Activated naive CD8-positive, alpha-beta T cell (primary cell): ENCODE measurements around the gene WEE2.
"Not testable (repeated sequence)": the region's sequence is repeated elsewhere in the genome, so short reads cannot be mapped to it uniquely, and the experiment has no call there.

ENCODE experiments used
- H3K27ac Mint-ChIP-seq: one replicate; pipeline ENCODE4 v1.8.0; 2021; ENCODE audit warnings: mixed read lengths
- H3K27me3 Mint-ChIP-seq: one replicate; pipeline ENCODE4 v1.8.0; 2021; ENCODE audit warnings: mixed read lengths
- H3K36me3 Mint-ChIP-seq: one replicate; pipeline ENCODE4 v1.8.0; 2021; ENCODE audit warnings: mixed read lengths
- H3K4me1 Mint-ChIP-seq: one replicate; pipeline ENCODE4 v1.8.0; 2021; ENCODE audit warnings: low read depth, mixed read lengths
- H3K4me3 Mint-ChIP-seq: one replicate; pipeline ENCODE4 v1.8.0; 2021; ENCODE audit warnings: mild to moderate bottlenecking, mixed read lengths
- H3K9me3 Mint-ChIP-seq: one replicate; pipeline ENCODE4 v1.8.0; 2021; ENCODE audit warnings: low read depth, mixed read lengths

The WEE2 gene

DNA sequence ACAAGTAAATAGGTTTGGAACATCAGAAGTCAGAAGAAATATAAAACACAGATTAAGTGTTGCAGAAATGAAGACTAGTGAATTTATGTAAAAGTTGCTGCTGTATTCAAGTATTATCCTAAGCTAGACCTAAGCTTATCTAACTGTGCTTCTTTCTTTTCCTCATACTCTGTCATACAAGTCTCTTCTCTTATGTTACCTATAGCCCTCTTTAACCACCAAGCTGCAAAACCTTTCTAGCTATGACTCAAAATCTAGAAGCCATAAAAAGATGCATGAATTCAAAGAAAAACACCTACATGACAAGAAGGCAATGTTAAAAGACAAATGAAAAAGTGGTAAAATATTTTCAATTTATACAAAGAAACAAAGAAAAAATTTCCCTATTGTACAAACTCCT is 29.1 kb upstream of the WEE2 start:
- Mint-ChIP-seq H3K36me3 (peaks cover 9% of the 10 kb centered on the region), H3K4me3 (no peak overlapping the region), H3K9me3 (no peaks in the 10 kb centered on the region), H3K4me1 (peaks cover 1% of the 10 kb centered on the region), H3K27me3 (no peaks in the 10 kb centered on the region), H3K27ac (no peak overlapping the region)

DNA sequence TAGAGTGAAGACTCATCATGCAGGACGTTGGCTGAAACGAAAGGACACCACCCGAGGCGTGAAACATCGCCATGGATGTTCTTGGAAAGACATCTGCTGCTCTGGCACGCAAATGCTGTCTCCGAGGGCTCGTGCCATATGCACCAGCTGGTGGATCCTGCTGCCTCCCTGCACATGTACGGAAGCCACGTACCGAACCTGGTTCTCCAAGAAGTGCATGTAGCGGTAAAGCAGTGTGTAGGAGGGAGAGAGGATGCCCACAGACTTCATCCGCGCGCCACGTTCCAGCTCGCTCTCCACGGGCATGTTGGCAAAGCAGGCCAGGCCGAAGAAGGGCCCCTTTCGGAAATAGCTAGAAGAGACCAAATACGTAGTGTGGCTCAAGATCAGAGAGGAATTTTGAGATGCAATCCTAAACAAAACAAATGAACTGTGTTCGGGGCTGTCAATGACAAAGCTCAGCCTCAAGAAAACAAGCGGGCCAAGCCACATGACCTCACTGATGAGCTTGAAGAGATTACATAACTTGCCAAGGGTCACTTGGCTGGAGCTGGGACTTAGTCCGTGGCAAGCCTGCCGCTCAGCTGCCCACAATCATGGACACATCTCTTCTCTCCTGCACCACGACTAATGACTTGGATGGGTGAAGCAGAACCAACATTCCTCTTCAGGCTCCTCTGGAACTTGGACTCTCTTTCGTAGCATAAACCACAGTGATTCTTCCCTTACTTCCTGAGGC is 22.7 kb upstream of the WEE2 start:
- Mint-ChIP-seq H3K27ac (no peak overlapping the region), H3K27me3 (no peaks in the 10 kb centered on the region), H3K9me3 (no peaks in the 10 kb centered on the region), H3K4me1 (peaks cover 2% of the 10 kb centered on the region), H3K4me3 (no peak overlapping the region), H3K36me3 (peaks cover 16% of the 10 kb centered on the region)

DNA sequence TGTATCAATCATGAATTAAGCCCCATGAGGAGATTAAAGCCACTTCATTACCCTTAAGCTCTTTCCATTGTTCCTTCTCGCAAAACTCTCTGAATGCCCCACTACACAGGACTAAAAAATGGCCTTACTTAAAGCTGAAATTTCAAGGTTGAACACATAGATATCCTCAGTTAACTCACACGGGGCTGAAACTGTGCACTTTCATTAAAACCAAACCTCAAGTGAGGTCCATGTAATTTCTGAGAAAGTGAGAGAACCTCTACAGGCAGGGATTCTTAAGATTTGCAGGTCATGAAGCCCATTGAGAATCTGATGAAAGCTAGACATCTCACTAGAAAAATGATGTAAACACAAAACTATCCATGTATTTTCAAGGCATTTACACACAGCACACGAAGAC is 22.1 kb upstream of the WEE2 start:
- Mint-ChIP-seq H3K27me3 (no peaks in the 10 kb centered on the region), H3K9me3 (no peaks in the 10 kb centered on the region), H3K36me3 (peaks cover 15% of the 10 kb centered on the region), H3K4me1 (peaks cover 2% of the 10 kb centered on the region), H3K4me3 (no peak overlapping the region), H3K27ac (no peak overlapping the region)

DNA sequence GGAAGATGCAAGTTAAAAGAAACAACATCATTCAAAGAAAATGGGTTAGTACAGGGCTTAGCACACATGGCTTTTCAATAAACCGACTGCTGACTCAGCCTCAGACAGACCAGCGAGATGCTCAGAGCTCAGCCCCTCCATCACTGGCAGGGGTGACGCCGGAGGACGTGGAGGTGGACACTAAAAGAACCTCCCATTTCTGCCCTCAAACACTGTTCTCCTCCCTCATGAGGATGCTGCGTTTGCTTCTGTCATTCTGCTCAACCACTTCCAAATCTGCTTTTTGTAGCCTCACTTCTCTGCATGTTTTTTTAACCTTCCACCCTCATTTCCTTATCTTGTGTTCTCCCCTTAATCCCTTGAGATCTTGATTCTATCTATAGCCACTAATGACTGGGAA is 21.5 kb upstream of the WEE2 start:
- H3K36me3 Mint-ChIP-seq = peaks cover 15% of the 10 kb centered on the region
- H3K4me3 Mint-ChIP-seq = no peak overlapping the region
- H3K27me3 Mint-ChIP-seq = no peaks in the 10 kb centered on the region
- H3K9me3 Mint-ChIP-seq = no peaks in the 10 kb centered on the region
- H3K4me1 Mint-ChIP-seq = peaks cover 2% of the 10 kb centered on the region
- no peak overlapping the region for H3K27ac Mint-ChIP-seq

DNA sequence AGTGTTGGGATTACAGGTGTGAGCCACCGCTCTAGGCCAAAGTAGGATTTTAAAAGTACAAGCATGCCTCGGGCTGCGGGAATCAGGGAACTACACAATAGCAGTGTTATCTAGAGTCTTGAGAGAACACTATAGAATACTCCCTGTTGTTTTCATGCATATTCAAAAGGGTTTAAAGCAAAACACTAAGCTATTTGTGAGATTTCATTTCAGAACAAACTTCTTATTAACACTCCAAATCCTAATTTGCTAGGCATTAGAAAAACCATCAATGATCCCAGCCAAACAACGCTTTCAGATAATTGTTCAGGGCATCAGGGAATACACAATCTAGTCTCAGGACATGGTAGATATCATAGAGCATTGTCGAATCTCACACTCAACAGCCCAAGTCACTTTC is 20.1 kb upstream of the WEE2 start:
- Mint-ChIP-seq H3K9me3 (no peaks in the 10 kb centered on the region), H3K36me3 (peaks cover 10% of the 10 kb centered on the region), H3K27ac (no peak overlapping the region), H3K27me3 (no peaks in the 10 kb centered on the region), H3K4me3 (no peak overlapping the region), H3K4me1 (peaks cover 11% of the 10 kb centered on the region)

DNA sequence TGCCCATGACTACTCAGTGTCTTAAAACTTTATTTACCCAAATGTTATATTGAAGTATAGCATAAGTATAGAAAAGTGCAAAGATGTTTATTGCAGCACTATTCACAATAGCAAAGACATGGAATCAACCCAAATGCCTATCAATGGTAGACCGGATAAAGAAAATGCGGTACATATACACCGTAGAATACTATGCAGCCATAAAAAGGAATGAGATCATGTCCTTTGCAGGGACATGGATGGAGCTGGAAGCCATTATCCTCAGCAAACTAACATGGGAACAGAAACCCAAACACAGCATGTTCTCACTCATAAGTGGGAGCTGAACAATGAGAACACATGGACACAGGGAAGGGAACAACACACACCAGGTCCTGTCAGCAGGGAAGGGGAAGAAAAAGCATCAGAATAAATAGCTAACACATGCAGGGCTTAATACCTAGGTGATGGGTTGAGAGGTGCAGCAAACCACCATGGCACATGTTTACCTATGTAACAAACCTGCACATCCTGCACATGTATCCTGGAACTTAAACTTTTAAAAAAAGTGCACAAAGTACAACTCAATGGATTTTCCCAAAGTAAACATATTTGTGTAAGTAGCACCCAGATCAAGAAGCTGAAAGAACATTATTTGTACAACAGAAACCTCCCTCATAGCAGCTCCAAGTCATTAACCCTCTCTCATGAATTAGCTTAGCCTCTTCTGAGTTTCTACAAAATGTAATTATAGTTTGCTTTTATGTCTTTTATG is 18.9 kb upstream of the WEE2 start:
- H3K9me3 Mint-ChIP-seq, H3K27me3 Mint-ChIP-seq, H3K36me3 Mint-ChIP-seq, H3K27ac Mint-ChIP-seq, H3K4me3 Mint-ChIP-seq: not testable (repeated sequence)
- H3K4me1 Mint-ChIP-seq = peaks cover 17% of the 10 kb centered on the region

DNA sequence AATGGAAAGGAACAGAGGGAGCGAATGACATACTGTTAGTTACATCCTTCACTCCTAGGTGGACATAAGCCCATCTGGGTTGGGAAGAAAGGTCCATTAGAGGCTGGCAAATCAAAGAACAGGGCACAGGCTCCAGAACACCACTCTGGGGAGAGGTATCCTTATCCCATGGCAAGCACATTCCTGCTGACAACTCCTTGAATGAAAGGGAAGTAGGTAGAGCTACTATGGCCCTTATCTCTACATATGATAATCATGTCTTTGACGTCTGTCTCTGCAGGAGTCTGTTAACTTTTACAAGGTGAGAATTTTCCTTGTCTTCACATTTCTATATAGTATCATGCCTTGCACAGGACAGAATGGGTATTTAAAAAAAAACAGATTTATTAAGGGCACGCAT is 16.6 kb upstream of the WEE2 start:
- Mint-ChIP-seq H3K27me3 (no peaks in the 10 kb centered on the region), H3K4me1 (peaks cover 40% of the 10 kb centered on the region), H3K27ac (no peak overlapping the region), H3K36me3 (peaks cover 7% of the 10 kb centered on the region), H3K4me3 (no peak overlapping the region), H3K9me3 (no peaks in the 10 kb centered on the region)

DNA sequence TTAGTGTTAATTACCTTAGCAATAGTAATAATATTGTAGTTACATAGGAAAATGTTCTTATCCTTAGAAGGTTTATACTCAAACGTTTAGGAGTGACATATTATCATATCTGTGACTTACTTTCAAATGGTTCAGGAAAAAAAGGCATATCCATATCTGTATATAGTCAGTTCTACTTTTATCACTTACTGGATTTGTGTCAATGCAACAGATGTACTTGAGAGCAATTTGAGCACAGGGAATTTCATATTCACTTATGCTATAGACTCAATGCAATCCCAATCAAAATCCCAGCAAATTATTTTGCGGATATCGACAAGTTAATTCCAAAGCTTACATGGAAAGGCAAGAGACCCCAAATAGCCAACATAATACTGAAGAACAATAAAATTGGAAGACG is 16.2 kb upstream of the WEE2 start:
- Mint-ChIP-seq H3K4me1 (peaks cover 44% of the 10 kb centered on the region), H3K27ac (no peak overlapping the region), H3K36me3 (peaks cover 7% of the 10 kb centered on the region), H3K9me3 (no peaks in the 10 kb centered on the region), H3K4me3 (no peak overlapping the region), H3K27me3 (no peaks in the 10 kb centered on the region)

DNA sequence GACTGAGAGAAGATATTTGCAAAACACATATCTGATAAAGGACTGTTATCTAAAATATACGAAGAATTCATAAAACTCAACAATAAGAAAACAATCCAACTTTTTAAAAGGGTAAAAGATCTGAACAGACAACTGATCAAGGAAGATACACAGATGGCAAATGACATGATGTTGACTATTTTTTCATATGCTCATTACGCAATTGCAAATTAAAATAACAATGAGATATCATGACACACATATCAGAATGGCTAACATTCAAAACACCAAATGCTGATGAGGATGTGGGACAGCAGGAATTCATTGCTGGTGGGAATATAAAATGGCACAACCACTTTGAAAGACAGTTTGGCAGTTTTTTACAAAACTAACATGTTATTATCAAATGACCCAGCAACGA is 15.1 kb upstream of the WEE2 start:
- Mint-ChIP-seq H3K27me3 (no peaks in the 10 kb centered on the region), H3K4me3 (no peak overlapping the region), H3K27ac (no peak overlapping the region), H3K9me3 (no peaks in the 10 kb centered on the region), H3K36me3 (peaks cover 10% of the 10 kb centered on the region), H3K4me1 (peaks cover 55% of the 10 kb centered on the region)

DNA sequence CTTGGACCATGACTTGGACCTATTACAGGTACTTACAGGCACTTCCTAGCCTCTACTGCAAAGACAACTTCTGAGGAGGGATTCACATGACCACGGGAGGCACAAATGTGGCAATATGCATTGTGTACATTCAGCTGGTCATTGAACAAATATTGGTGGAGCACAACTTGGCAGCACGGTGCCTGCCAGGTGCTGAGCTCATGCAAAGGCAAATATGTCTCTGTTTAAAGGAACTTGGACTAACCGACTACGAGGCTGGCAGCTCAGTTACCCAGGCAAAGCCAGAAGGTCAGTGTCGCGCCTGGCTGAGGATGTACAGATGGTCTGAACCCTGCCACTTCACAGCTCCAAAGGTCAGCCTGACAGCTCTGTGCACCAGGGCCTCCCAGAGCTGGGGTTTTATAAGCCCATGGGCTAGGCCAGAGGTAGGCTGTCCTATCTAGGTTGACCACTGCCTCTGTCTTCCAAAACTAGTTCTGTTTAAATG is 12.3 kb upstream of the WEE2 start:
- no peaks in the 10 kb centered on the region for H3K9me3 Mint-ChIP-seq
- H3K4me1 Mint-ChIP-seq = peaks cover 79% of the 10 kb centered on the region
- H3K27me3 Mint-ChIP-seq = no peaks in the 10 kb centered on the region
- no peak overlapping the region for H3K27ac Mint-ChIP-seq
- no peak overlapping the region for H3K4me3 Mint-ChIP-seq
- H3K36me3 Mint-ChIP-seq = peaks cover 6% of the 10 kb centered on the region

DNA sequence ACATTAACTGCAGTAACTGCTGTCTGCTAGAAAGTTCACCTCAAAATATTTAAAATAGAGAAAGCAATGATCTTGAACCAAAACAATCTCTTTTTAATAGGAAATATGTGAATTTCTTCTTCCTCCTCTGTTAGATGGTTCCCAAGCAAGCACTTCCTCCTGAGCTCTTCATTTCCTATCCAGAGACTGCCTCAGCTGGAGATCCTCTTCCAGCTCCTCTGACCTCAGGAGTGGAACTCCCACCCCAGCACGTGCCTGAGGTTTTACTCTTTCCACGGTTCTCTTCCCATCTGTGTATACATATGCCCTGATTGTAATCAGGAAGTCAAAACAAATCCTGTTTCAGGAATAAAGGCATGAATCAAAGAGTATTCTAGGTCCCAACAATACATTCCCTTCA is 11.8 kb upstream of the WEE2 start:
- H3K36me3 Mint-ChIP-seq = peaks cover 6% of the 10 kb centered on the region
- no peak overlapping the region for H3K4me3 Mint-ChIP-seq
- peaks cover 81% of the 10 kb centered on the region for H3K4me1 Mint-ChIP-seq
- peak overlapping the region; percentile 47 for H3K27ac Mint-ChIP-seq
- no peaks in the 10 kb centered on the region for H3K9me3 Mint-ChIP-seq
- H3K27me3 Mint-ChIP-seq = no peaks in the 10 kb centered on the region

DNA sequence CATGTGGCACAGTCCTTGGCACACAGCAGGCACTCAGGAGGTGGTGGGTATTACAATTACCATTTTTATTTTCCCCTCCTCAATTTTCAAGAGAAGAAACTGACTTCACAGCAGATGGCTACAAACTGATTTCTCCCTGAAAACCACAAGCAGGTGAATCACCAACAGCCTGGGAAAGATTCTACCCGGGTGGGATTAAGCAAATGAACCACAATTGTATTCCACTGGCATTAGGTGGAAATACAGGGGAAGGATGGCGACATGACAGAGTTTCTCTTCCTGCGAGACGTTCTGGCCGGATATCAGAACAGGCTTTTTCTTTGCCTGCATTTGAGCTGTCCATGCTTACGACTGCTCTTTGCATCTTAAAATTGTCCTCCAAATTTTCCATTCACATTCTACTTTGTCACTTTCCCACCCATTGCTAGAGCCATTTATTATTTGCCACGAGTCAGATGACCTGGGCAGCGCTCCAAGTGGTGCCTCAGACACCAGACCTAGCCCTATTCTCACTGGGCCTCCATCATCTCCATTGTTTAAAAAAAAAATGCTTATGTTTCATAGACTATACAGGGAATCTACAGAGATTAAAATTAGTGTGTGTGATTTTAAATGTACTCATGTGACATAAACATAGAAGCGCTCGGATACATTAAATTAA is 10.8 kb upstream of the WEE2 start:
- Mint-ChIP-seq H3K9me3 (no peaks in the 10 kb centered on the region), H3K4me1 (peaks cover 77% of the 10 kb centered on the region), H3K4me3 (peak overlapping the region; percentile 13), H3K36me3 (peaks cover 6% of the 10 kb centered on the region), H3K27ac (peak overlapping the region; percentile 59), H3K27me3 (no peaks in the 10 kb centered on the region)

DNA sequence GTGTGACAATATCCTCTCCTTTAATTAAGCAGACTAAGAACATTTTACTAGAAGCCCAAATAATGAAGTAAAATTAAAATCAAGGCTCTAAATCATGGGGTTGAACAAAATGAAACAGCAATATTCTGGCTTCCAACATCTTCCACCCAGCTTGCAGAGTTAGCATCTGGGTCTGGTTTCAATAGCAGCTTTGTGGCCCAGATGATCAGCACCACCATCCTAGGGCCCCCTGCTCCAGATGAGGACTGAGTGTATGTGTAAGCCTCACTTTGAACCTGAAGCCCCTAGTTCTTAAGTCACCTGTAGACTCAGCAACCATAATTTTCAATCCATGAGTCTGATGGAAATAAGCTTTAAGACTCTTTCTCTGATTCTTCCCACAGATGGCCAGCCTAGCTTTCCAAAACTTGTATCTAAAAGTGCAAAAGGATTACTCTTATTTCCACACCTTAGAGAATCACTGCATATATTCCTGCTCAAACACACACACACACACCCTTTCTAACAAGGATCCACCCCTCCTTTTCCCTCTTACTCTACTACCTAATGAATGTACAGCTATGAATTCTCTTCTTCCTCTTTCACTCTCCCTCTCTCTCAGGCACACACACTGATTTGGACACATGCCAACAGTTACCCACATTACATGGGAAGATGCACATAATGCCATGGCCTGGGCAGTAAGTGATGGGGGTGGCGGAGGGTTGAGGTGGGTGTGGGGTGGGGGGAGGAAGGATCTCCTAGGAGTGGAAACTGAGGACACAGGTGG is 9.7 kb upstream of the WEE2 start:
- Mint-ChIP-seq H3K4me1 (peaks cover 73% of the 10 kb centered on the region), H3K4me3 (peak overlapping the region; percentile 30), H3K27me3 (no peaks in the 10 kb centered on the region), H3K36me3 (peaks cover 6% of the 10 kb centered on the region), H3K27ac (peak overlapping the region; percentile 13), H3K9me3 (no peaks in the 10 kb centered on the region)

DNA sequence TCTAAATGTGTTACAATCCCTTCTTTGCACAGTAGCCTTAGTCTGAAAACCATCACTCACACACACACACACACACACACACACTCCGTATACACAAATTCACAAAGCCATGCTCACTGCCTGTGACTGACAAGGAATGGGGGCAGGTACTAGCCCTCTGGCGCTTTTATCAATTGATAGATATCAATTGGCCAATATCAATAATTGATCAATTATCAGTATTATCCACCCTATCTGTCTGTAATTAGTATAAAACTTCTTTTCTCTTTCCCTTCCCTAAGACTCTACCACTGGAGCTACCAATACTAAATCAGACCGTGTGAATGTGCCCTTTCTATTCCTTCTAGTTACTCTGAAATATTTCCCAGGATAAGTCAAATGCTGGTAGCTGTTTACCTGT is 8.3 kb upstream of the WEE2 start:
- peaks cover 65% of the 10 kb centered on the region for H3K4me1 Mint-ChIP-seq
- peak overlapping the region; percentile 92 for H3K4me3 Mint-ChIP-seq
- no peaks in the 10 kb centered on the region for H3K9me3 Mint-ChIP-seq
- no peak overlapping the region for H3K27ac Mint-ChIP-seq
- H3K36me3 Mint-ChIP-seq = peaks cover 3% of the 10 kb centered on the region
- H3K27me3 Mint-ChIP-seq = no peaks in the 10 kb centered on the region
